ENCODE data around the gene OR5A2.
"Not testable (repeated sequence)": the region's sequence is repeated elsewhere in the genome, so short reads cannot be mapped to it uniquely, and the experiment has no call there.

Gene OR5A2

GRCh38 chr11:59380263-59381059 lies 45.8 kb downstream of the OR5A2 start:
- Histone ChIP-seq H3K27me3 (replicated peaks) (no peaks in the 10 kb centered on the region), H3K4me3 (ENCODE audit: low read depth, low read length) (no peak overlapping the region), H3K27ac (no peak overlapping the region), H3K36me3 (replicated peaks) (no peaks in the 10 kb centered on the region)
- TF ChIP-seq CTCF (IDR thresholded peaks at IDR 0.05; ENCODE audit: low read depth, low read length, missing control alignments): no peak
- in situ Hi-C loops (cut with HindIII; ENCODE audit: low pct_ligation_motif_present, low sequenced_read_pairs): no loop called here
- DNase-seq: no peak

- H3K27me3 ChIP-seq (replicated peaks); H3K4me3 ChIP-seq (ENCODE audit: low read depth, low read length); H3K27ac ChIP-seq; DNase-seq; H3K36me3 ChIP-seq (replicated peaks); in situ Hi-C loops (cut with HindIII; ENCODE audit: low pct_ligation_motif_present, low sequenced_read_pairs): not testable (repeated sequence)
Observed at GRCh38 chr11:59372324-59372723, 53.9 kb downstream of the OR5A2 start.

GRCh38 chr11:59368238-59369022 lies 57.8 kb downstream of the OR5A2 start:
- TF ChIP-seq CTCF (IDR thresholded peaks at IDR 0.05; ENCODE audit: low read depth, low read length, missing control alignments): no peak

More at GRCh38 chr11:59368238-59369022, 57.8 kb downstream of the OR5A2 start:
- no peak for DNase-seq
- no peaks in the 10 kb centered on the region for H3K36me3 ChIP-seq (replicated peaks)
- H3K27ac ChIP-seq: no peak overlapping the region
- H3K27me3 ChIP-seq (replicated peaks): no peaks in the 10 kb centered on the region
- H3K4me3 ChIP-seq (ENCODE audit: low read depth, low read length): no peak overlapping the region
- in situ Hi-C loops (cut with HindIII; ENCODE audit: low pct_ligation_motif_present, low sequenced_read_pairs): no loop called here

Measured in brain microvascular endothelial cell (primary cell).